ENCODE data around the gene ISL2. TPM values are rescaled to one million over a fixed set of nuclear protein-coding genes. Genes with fewer than 3 reads are reported as not detected.
"Not testable (repeated sequence)": the region's sequence is repeated elsewhere in the genome, so short reads cannot be mapped to it uniquely, and the experiment has no call there.

Gene ISL2
- total RNA-seq (under 1 TPM; 0.15 to 0.22 TPM), polyA plus RNA-seq (not detected)

GRCh38 chr15:76336254-76337058 lies at the start of gene ISL2:
Gene ISL2, plus strand, starts transcription at chr15:76336773. Its CDS starts 111 bp downstream, at chr15:76336884.
- H3K36me3 Mint-ChIP-seq = peaks cover 0 to 1% (median 0%) of the 10 kb centered on the region in 3 donors
- peak within 1 kb of the TSS; percentile 72 to 91 (median 81) for H3K4me3 Mint-ChIP-seq
- peaks cover 0 to 6% (median 2%) of the 10 kb centered on the region in 5 donors for H3K9me3 Mint-ChIP-seq
- H3K27ac Mint-ChIP-seq = peak within 1 kb of the TSS in 7 of 8 donors; percentile 1 to 72 (median 32)
- peak within 1 kb of the TSS; percentile 16 for H3K4me3 ChIP-seq (ENCODE audit: low read length)
- ChIA-PET CTCF (interaction anchor here (1.2 kb wide), 1 partner anchor 9 kb away, joined by 7 read pairs; no protein-coding TSS in a partner anchor), POLR2A (interaction anchor here (1.5 kb wide), 1 partner anchor 9 kb away, joined by 6 read pairs; no protein-coding TSS in a partner anchor)
- H3K4me1 Mint-ChIP-seq = peaks cover 47 to 59% (median 57%) of the 10 kb centered on the region in 3 donors
- peaks cover 79 to 80% of the 10 kb centered on the region in 2 donors for H3K27me3 Mint-ChIP-seq
- peaks cover 49% of the 10 kb centered on the region for H3K4me1 ChIP-seq (ENCODE audit: insufficient read depth, low read length)
- peak within 1 kb of the TSS; percentile 54 for H3K27ac ChIP-seq (ENCODE audit: low read depth, low read length)
- H3K9me3 ChIP-seq (ENCODE audit: low read length) = no peaks in the 10 kb centered on the region
- peaks cover 58% of the 10 kb centered on the region for H3K27me3 ChIP-seq (ENCODE audit: insufficient read depth, low read length, poor library complexity, severe bottlenecking)
- peak in 4 of 5 donors; percentile 12 to 54 (median 46) for DNase-seq
- no peaks in the 10 kb centered on the region for H3K36me3 ChIP-seq (ENCODE audit: insufficient read depth, low read length)

GRCh38 chr15:76289582-76289981 lies 47.0 kb upstream of the ISL2 start:
- H3K4me1 ChIP-seq (ENCODE audit: insufficient read depth, low read length) = peaks cover 14% of the 10 kb centered on the region
- H3K27me3 ChIP-seq (ENCODE audit: insufficient read depth, low read length, poor library complexity, severe bottlenecking) = no peaks in the 10 kb centered on the region
- H3K27ac ChIP-seq (ENCODE audit: low read depth, low read length) = no peak overlapping the region
- ChIA-PET POLR2A (interaction anchor here (0.6 kb wide), 1 partner anchor 1428 kb away, joined by 5 read pairs; no protein-coding TSS in a partner anchor), CTCF (interaction anchor here (1.4 kb wide), 1 partner anchor 15 kb away, joined by 3 read pairs; no protein-coding TSS in a partner anchor)
- Mint-ChIP-seq H3K4me3 (no peak overlapping the region), H3K4me1 (peaks cover 30 to 49% (median 47%) of the 10 kb centered on the region in 3 donors), H3K36me3 (peaks cover 6 to 38% (median 13%) of the 10 kb centered on the region in 3 donors), H3K9me3 (no peaks in the 10 kb centered on the region), H3K27ac (peak overlapping the region in 4 of 8 donors; percentile 7 to 73 (median 41)), H3K27me3 (no peaks in the 10 kb centered on the region)
- no peak overlapping the region for H3K4me3 ChIP-seq (ENCODE audit: low read length)
- no peaks in the 10 kb centered on the region for H3K9me3 ChIP-seq (ENCODE audit: low read length)
- no peak for DNase-seq
- H3K36me3 ChIP-seq (ENCODE audit: insufficient read depth, low read length) = no peaks in the 10 kb centered on the region

GRCh38 chr15:76293361-76293760 lies 43.2 kb upstream of the ISL2 start:
- no peaks in the 10 kb centered on the region for H3K9me3 ChIP-seq (ENCODE audit: low read length)
- POLR2A ChIA-PET = no interaction called here
- no peak overlapping the region for H3K4me3 Mint-ChIP-seq
- DNase-seq = no peak
- no peaks in the 10 kb centered on the region for H3K27me3 Mint-ChIP-seq
- CTCF ChIA-PET = no interaction called here
- peak overlapping the region in 5 of 8 donors; percentile 3 to 78 (median 64) for H3K27ac Mint-ChIP-seq
- no peaks in the 10 kb centered on the region for H3K36me3 ChIP-seq (ENCODE audit: insufficient read depth, low read length)
- H3K4me1 ChIP-seq (ENCODE audit: insufficient read depth, low read length) = no peaks in the 10 kb centered on the region
- peaks cover 6 to 33% (median 18%) of the 10 kb centered on the region in 3 donors for H3K36me3 Mint-ChIP-seq
- H3K27me3 ChIP-seq (ENCODE audit: insufficient read depth, low read length, poor library complexity, severe bottlenecking) = no peaks in the 10 kb centered on the region
- H3K27ac ChIP-seq (ENCODE audit: low read depth, low read length) = no peak overlapping the region
- no peaks in the 10 kb centered on the region for H3K9me3 Mint-ChIP-seq
- no peak overlapping the region for H3K4me3 ChIP-seq (ENCODE audit: low read length)
- H3K4me1 Mint-ChIP-seq = peaks cover 26 to 41% (median 37%) of the 10 kb centered on the region in 3 donors

GRCh38 chr15:76294463-76294862 lies 42.1 kb upstream of the ISL2 start:
- peaks cover 6 to 32% (median 18%) of the 10 kb centered on the region in 3 donors for H3K36me3 Mint-ChIP-seq
- H3K27ac ChIP-seq (ENCODE audit: low read depth, low read length); DNase-seq; H3K27me3 Mint-ChIP-seq; H3K4me3 Mint-ChIP-seq; H3K4me1 ChIP-seq (ENCODE audit: insufficient read depth, low read length); H3K4me3 ChIP-seq (ENCODE audit: low read length); POLR2A ChIA-PET; H3K36me3 ChIP-seq (ENCODE audit: insufficient read depth, low read length); H3K9me3 Mint-ChIP-seq; H3K9me3 ChIP-seq (ENCODE audit: low read length); H3K27me3 ChIP-seq (ENCODE audit: insufficient read depth, low read length, poor library complexity, severe bottlenecking): not testable (repeated sequence)
- H3K4me1 Mint-ChIP-seq = peaks cover 29 to 41% (median 37%) of the 10 kb centered on the region in 3 donors
- peak overlapping the region in 3 of 8 donors; percentile 22 to 54 (median 26) for H3K27ac Mint-ChIP-seq
- CTCF ChIA-PET = interaction anchor here (1.2 kb wide), 1 partner anchor 10 kb away, joined by 3 read pairs; no protein-coding TSS in a partner anchor

GRCh38 chr15:76296849-76297248 lies 39.7 kb upstream of the ISL2 start:
- ChIA-PET POLR2A (no interaction called here), CTCF (interaction anchor here (0.5 kb wide), 1 partner anchor 64 kb away, joined by 3 read pairs; no protein-coding TSS in a partner anchor)
- Histone ChIP-seq H3K27me3 (ENCODE audit: insufficient read depth, low read length, poor library complexity, severe bottlenecking) (no peaks in the 10 kb centered on the region), H3K4me1 (ENCODE audit: insufficient read depth, low read length) (peaks cover 9% of the 10 kb centered on the region), H3K4me3 (ENCODE audit: low read length) (no peak overlapping the region), H3K27ac (ENCODE audit: low read depth, low read length) (no peak overlapping the region), H3K36me3 (ENCODE audit: insufficient read depth, low read length) (no peaks in the 10 kb centered on the region), H3K9me3 (ENCODE audit: low read length) (no peaks in the 10 kb centered on the region)
- Mint-ChIP-seq H3K27ac (no peak overlapping the region), H3K9me3 (no peaks in the 10 kb centered on the region), H3K4me3 (no peak overlapping the region), H3K4me1 (peaks cover 30 to 42% (median 37%) of the 10 kb centered on the region in 3 donors), H3K36me3 (peaks cover 3 to 16% (median 13%) of the 10 kb centered on the region in 3 donors), H3K27me3 (no peaks in the 10 kb centered on the region)
- no peak for DNase-seq

GRCh38 chr15:76297951-76298350 lies 38.6 kb upstream of the ISL2 start:
- H3K9me3 ChIP-seq (ENCODE audit: low read length); H3K4me3 ChIP-seq (ENCODE audit: low read length); DNase-seq; H3K27ac Mint-ChIP-seq; H3K4me1 ChIP-seq (ENCODE audit: insufficient read depth, low read length); H3K27me3 Mint-ChIP-seq; H3K9me3 Mint-ChIP-seq; H3K36me3 ChIP-seq (ENCODE audit: insufficient read depth, low read length); H3K27me3 ChIP-seq (ENCODE audit: insufficient read depth, low read length, poor library complexity, severe bottlenecking); H3K4me3 Mint-ChIP-seq; H3K27ac ChIP-seq (ENCODE audit: low read depth, low read length); H3K36me3 Mint-ChIP-seq: not testable (repeated sequence)
- POLR2A ChIA-PET = interaction anchor here (0.5 kb wide), 1 partner anchor 37 kb away, joined by 3 read pairs; no protein-coding TSS in a partner anchor
- peaks cover 31 to 49% (median 37%) of the 10 kb centered on the region in 3 donors for H3K4me1 Mint-ChIP-seq
- CTCF ChIA-PET = interaction anchor here (1.0 kb wide), 1 partner anchor 9 kb away, joined by 3 read pairs; no protein-coding TSS in a partner anchor

GRCh38 chr15:76298986-76299385 lies 37.6 kb upstream of the ISL2 start:
- Histone ChIP-seq H3K4me3 (ENCODE audit: low read length) (no peak overlapping the region), H3K9me3 (ENCODE audit: low read length) (no peaks in the 10 kb centered on the region), H3K4me1 (ENCODE audit: insufficient read depth, low read length) (peaks cover 9% of the 10 kb centered on the region), H3K27me3 (ENCODE audit: insufficient read depth, low read length, poor library complexity, severe bottlenecking) (no peaks in the 10 kb centered on the region), H3K27ac (ENCODE audit: low read depth, low read length) (no peak overlapping the region), H3K36me3 (ENCODE audit: insufficient read depth, low read length) (no peaks in the 10 kb centered on the region)
- no peak for DNase-seq
- no peaks in the 10 kb centered on the region for H3K27me3 Mint-ChIP-seq
- peak overlapping the region in 1 of 7 donors; percentile 3 for H3K4me3 Mint-ChIP-seq
- H3K36me3 Mint-ChIP-seq = peaks cover 0 to 7% (median 5%) of the 10 kb centered on the region in 3 donors
- ChIA-PET POLR2A (no interaction called here), CTCF (interaction anchor here (1.0 kb wide), 1 partner anchor 8 kb away, joined by 3 read pairs; no protein-coding TSS in a partner anchor)
- no peaks in the 10 kb centered on the region for H3K9me3 Mint-ChIP-seq
- no peak overlapping the region for H3K27ac Mint-ChIP-seq
- H3K4me1 Mint-ChIP-seq = peaks cover 33 to 49% (median 35%) of the 10 kb centered on the region in 3 donors

GRCh38 chr15:76299786-76300185 lies 36.8 kb upstream of the ISL2 start:
- Mint-ChIP-seq H3K27ac (no peak overlapping the region), H3K4me3 (no peak overlapping the region), H3K9me3 (no peaks in the 10 kb centered on the region), H3K27me3 (no peaks in the 10 kb centered on the region), H3K36me3 (peaks cover 0 to 6% (median 5%) of the 10 kb centered on the region in 3 donors), H3K4me1 (peaks cover 31 to 42% (median 32%) of the 10 kb centered on the region in 3 donors)
- H3K36me3 ChIP-seq (ENCODE audit: insufficient read depth, low read length) = no peaks in the 10 kb centered on the region
- POLR2A ChIA-PET = no interaction called here
- H3K4me3 ChIP-seq (ENCODE audit: low read length) = no peak overlapping the region
- CTCF ChIA-PET = no interaction called here
- no peaks in the 10 kb centered on the region for H3K9me3 ChIP-seq (ENCODE audit: low read length)
- peaks cover 9% of the 10 kb centered on the region for H3K4me1 ChIP-seq (ENCODE audit: insufficient read depth, low read length)
- no peaks in the 10 kb centered on the region for H3K27me3 ChIP-seq (ENCODE audit: insufficient read depth, low read length, poor library complexity, severe bottlenecking)
- H3K27ac ChIP-seq (ENCODE audit: low read depth, low read length) = no peak overlapping the region
- no peak for DNase-seq

Measured in CD8-positive, alpha-beta memory T cell (primary cell).